NK-92 (cell line): ENCODE measurements around the gene RPL22.
"Not testable (repeated sequence)": the region's sequence is repeated elsewhere in the genome, so short reads cannot be mapped to it uniquely, and the experiment has no call there.

Experiments
- DNase-seq: peaks from one replicate; lab custom pipeline; 2025; ENCODE audit not compliant: unreplicated experiment; lab: John Stamatoyannopoulos, UW

RPL22 gene

DNA sequence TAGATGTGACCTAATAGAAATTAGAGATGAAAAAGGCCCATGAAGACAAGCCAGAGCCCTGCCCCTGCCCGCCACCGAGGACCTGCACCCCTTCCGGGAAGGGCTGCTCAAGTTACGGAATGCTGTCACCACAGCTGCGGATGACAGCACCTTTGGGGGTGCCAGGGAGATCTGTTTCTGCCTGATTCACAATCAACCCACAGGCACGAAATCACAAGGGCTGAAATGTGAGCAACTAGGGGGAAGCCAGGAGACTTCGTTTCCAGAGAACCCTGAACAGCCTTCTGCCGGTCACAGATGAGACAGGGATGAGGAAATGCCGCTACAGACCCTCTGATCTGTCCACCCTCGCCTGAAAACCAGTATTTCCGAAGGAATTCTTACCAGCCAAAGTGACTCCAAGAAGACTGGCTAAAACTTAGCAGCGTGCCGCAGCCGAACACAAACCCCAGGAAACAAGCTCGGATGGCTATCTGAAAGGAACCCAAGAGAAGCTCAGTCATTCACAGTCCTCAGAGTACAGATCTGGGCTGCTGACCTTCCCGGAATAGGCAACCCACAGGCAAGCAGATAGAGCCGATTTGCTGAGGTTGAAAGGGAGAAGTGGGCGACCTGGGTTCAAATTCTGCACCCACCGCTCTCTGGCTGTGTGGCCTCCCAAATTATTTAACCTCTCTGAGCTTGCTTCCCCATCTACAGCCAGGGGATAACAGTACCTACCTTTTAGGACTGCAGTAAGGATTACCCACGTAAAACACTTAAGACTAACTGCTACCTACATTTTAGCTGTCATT is 35.3 kb upstream of the RPL22 start:
- DNase-seq, result no peak

DNA sequence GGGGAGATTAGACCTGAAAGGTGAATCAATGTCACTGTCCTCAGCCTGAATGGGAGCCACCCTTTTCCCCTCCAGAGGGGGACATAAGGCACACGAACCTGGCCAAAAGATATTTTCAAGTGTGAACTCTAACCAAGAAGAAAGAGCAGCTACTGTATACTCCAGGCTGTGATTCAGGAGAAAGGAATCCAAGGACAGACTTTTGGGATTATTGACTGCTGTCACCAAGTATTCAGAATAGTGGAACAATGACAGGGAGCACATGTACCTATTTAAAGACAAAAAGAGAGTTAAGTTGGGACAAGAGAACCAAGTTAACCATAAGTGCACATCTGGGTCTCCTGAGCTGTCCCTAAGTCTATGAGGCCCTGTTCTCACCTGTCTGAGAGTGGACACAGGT is 34.0 kb upstream of the RPL22 start:
- DNase-seq, result no peak

DNA sequence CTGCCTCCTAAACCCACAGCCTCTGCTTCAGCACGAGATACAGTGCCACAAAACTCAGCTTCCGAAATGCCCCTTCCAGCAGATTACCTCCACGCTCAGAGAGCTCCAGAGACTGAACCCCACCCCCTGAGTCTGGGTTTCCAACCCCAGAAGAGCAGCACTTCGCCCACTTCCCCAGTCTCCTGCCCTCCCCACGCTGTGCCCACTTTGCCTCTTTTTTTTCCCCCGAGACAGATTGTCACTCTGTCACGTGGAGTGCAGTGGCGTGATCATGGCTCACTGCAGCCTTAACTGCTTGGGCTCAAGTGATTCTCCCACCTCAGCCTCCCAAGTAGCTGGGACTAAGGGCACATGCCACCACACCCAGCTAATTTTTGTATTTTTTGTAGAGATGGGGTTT is 26.3 kb upstream of the RPL22 start:
- no peak for DNase-seq

DNA sequence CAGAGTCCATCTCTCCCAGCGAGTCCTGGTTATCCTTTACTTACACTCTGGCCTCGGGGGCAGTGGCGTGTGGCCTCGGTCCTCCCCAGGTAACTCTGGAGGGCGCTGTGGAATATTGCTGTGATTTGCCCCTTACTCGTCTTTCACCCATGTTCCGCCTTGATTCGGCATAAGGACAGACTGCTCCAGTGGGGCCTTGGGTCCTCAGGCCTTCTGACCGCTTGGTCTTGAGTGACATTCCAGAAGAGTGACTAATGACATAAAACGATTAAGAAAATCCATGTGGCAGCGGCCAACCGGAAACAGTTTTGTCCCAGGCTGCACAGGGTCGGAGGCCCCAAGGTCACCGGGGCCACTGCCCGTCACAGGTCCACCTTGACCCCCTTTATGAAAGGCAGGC is 25.3 kb upstream of the RPL22 start:
- DNase-seq, result no peak

DNA sequence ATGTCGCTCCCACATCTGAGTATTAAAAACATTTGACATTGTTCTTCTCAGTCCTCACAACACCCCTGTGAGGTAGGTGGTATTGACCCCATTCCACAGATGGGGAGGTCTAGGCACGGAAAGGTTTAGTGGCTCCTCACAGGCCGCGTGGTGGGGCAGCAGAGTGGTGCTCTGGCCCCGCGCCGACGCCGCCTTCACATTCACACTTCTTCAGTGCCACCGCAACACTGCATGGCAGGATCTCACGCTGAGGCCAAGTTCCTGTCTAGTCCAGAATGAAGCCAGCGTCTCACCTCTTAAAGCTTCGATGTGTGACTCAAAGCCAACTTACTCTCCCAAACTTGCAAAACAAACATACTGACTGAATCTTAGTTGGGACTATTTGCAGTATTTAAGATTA is 24.2 kb upstream of the RPL22 start:
- no peak for DNase-seq

DNA sequence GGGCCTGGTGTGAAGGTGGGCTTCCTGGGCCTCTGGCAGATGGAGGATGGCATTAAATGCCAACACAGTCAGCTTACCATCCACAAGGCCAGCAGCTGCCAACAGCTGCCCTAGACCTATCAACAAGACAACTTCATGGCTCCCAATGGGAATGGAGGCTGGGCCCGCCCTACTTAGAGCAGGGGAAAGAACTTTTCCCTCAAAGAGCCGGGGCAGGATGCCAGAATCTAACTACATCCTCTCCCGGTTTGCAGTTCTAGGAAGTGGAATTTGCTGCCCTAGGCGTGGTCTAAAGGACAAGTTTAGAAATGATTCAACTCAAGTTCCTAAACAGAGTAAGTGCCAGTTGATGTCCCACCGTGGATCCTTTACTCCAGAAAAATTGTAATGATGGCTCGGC is 23.2 kb upstream of the RPL22 start:
- DNase-seq, result no peak

DNA sequence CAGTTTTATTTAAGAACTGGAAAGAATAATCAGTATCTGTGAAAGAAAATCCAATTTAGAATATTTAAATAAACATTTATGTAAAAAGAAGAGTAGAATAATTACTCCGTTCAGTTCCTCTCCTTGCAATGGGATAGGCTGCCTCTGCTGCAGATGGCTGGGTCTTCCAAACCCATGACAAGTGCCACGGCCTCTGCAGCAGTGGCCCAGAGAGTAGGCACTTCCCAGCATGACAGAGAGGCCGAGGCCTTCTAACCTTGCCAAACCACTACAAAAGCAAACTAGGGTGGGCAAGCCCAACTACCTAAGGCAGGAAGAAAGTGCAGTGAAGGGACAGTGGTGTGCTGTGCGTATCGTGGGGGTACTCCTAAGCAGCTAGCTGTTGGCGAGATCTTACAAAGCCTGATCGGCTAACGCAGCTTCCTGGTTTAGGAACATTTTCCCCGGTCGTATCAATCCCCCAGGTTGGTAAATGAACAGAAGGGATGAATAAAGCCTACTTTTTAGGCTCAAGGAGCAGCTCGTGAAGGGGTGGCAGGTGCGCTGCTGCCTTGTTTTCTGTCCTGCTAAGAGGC is 21.9 kb upstream of the RPL22 start:
- no peak for DNase-seq

DNA sequence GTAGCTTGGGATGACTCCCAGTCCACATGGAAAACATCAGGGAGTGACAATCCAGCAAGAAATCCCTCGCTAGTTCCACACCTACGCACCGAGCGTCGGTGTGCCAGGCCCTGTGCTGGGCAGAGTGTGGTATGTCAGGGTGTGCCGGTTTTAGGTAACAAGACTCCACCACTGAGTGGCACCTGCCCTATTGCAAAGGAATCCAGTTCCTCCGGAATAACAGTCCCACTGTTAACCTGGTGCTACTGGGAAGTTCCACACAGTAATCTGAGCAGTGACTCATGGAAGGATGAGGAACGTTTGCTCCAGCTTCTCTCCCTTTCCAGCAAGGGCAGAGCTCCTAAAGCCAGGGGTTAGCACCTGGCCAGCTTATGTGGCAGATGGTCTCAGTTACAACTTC is 20.8 kb upstream of the RPL22 start:
- no peak for DNase-seq

DNA sequence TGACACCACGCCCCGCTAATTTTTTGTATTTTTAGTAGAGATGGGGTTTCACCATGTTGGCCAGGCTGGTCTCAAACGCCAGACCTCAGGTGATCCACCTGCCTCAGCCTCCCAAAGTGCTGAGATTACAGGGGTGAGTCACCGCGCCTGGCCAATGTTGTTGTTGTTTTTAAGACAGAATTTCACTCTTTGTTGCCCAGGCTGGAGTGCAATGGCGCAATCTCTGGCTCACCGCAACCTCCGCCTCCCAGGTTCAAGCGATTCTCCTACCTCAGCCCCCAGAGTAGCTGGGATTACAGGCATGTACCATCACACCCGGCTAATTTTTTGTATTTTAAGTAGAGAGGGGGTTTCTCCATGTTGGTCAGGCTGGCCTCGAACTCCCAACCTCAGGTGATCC is 20.2 kb upstream of the RPL22 start:
- DNase-seq, result not testable (repeated sequence)

DNA sequence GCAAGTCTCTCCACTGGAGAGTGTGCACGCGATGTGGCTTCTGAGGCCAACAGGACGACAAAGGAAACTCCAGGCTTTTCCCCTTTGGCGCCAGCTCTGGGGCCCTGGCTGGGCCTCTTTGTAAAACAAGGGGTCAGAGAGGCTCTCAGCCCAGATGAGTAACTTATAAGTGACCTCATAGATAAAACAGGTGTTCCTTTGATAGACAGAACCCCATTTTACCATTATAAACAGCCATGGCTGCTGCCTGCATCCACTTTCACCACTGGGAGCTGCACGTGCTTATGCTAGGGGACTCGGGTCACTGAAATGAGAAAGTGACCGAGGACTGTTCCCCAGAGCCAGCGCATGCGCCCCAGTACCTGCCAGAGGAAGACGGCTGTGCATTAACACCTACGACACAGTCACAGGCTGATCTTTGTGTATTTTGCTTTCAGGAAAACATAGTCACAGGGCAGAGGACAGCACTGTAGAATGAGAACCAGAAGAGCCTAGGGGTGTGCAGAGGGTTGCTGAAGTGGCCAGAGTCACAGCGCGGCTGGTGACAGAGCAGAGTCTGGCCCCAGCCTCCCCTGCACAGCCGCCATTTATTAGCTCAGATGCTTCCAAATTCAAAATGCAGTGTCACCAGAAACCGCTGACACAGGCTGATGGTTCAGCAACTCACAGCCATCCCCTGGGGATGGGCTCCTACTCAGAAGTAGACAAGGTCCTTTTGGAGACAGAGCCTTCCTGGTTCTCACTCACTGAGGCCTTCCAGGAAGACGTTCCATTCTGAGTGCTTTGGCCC is 19.2 kb upstream of the RPL22 start:
- no peak for DNase-seq

DNA sequence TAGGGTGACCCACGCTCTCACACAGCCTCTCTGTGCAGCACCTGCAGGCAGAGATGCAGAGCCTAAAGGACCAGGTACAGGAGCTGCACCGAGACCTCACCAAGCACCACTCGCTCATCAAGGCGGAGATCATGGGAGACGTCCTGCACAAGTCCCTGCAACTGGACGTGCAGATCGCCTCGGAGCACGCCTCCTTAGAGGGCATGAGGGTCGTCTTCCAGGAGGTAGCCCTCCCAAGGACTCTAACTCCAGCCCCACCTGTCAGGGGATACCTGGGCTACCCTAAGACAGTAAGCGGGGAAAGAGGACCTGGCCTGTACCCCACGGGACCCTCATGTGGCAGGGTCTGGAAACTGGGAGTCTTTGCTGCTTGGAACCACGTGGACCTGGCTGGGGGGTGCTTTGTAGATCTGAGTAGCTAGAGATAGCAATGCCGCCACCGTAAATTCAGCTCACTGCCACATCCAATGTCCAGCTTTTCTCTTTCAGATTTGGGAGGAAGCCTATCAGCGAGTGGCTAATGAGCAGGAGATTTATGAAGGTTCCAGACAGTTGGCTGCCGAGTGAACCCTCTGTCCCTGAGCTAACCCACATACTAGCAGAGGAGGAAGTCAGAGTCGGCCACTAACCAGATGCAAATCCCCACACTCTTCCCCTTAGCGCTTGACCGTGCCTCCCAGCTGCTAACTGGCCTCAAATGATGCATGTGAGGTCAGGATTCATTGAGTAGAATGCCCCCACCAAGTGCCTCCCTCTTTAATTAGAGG is 13.0 kb upstream of the RPL22 start:
- no peak for DNase-seq

DNA sequence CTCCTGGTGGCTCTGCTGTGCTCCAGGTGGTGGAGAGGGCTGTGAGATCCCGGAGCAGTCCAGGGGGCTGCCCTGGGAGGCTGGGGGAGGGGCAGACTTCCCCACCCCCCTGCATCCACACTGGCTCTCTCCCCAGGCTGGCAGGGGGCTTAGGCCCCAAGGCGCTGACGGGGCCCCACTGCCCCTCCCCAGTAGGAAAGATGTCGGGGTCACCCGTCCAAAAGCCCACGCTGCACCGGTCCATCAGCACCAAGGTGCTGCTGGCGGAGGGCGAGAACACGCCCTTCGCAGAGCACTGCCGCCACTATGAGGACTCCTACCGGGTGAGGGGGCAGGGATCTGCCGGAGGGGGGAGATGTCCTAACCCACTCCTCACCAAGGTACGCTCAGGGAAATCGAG is 12.3 kb upstream of the RPL22 start:
- no peak for DNase-seq

DNA sequence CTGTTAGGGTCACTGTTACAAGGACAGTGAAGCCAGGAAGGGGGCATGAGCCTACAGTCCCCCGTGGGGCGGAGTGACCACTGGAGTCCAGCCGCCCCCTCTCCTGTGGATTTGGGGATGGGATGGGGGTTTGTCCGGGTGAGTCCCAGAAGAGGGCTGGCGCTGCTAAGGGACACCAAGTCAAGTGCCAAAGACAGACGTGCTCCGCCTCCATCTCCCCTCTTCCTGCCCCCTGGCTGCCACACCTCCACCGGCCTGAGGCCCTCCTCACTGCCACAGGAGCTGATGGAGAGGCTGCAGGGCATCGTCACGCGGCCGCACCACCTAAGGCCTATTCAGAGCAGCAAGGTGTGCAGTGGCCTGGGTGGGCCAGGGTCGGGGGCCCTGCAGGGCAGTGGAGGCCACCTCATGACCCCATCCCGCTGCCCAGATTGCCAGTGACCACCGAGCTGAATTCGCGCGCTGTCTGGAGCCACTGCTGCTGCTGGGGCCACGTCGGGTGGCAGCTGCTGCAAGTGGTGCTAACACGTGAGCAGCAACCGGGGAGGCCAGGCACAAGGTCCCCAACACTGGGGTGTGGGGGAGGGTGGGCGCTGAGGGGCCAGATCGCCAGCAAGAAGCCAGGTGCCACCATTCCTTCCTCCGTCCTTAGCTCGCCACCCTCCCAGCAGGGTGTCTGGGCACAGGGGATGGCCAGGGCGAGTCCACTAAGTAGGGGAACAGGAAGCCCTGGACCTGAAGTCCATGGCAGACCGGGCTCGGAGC is 11.4 kb upstream of the RPL22 start:
- no peak for DNase-seq

DNA sequence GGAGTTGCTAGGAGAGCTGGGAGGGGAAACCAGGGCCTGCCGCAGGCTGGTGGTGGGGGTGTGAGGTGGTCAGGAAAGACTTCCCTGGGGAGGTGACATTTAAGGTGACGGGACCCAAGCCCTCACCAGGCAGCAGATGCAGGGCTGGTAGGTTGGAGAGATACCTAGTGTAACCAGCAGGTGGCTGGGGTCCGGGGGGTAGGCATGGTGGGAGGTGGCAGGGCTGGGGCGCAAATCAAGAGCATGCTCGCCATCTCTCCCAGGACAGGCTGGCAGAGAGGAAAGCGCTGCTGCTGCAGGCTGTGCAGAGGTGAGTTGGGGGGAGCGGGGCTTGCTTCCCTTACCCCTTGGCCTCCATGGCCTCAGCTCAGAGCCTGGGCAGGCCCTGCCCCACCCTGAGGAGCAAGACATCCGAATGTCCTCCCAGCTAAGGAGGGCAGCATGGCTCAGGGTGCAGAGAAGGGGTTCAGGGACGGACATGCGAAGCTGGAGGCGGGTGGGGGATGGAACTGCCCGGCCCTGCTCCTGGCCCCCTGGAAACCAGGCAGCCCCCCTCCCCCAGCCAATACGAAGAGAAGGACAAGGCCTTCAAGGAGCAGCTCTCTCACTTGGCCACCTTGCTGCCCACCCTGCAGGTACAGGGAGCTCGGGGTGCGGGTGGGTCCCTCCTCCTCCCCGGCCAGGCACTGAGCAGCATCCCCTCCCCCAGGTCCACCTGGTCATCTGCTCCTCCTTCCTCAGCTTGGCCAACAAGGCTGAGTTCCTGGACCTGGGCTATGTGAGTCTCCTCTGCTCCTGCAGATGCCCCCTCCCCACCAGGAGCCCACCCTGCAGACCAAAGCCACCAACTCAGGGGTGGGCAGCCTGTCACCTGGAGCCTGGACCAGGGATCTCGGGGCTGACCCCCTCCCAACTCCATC is 10.5 kb upstream of the RPL22 start:
- no peak for DNase-seq

DNA sequence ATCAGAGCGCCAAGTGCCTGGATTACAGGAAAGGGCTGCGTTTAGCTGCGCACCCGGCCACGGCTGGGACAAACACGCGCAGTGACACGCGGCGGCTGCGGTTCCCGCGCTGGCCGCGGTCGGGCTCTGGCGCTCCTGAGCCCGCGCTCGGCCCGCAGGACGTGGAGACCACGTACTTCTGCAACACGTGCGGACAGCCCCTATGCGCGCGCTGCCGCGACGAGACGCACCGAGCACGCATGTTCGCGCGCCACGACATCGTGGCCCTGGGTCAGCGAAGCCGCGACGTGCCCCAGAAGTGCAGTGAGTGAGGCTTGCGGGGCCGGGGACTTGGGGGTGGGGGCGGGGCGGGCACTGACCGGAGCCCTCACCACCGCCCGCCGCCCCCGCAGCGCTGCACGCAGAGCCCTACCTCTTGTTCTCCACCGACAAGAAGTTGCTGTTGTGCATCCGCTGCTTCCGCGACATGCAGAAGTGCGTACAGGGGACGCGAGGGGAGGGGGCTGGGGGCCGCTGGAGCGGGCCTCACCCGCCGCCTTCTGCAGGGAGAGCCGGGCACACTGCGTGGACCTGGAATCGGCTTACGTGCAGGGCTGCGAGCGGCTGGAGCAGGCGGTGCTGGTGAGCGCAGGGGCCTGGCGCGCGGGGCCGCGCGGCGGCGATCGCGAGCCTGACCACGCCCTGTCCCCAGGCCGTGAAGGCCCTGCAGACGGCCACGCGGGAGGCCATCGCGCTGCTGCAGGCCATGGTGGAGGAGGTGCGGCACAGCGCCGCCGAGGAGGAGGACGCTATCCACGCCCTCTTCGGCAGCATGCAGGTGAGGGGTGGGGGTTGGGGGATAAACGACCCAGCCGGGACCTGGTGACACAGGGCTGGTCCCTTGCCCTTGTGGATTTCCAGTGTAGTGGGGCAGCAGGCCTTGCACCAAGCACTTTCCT is 9.6 kb upstream of the RPL22 start:
- no peak for DNase-seq

DNA sequence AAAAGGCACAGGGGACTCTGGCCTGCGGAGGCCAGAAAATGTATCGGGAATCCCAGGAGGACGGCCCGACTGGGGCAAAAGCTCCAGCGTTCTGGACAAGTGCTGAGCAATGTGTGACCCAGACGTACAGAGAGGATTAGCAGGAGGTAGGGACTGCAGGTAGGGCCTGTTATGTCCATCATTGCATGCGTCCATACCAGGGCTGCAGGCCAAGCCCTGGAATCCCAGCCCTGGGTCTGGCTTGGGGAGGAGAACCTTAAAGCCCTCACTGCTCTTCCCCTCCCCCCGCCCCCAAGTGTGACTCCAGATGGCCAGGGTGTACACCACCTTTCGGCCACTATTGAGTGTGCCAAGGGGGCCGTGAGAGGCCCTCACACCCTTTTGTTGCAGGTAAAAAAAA is 8.5 kb upstream of the RPL22 start:
- DNase-seq, result no peak

DNA sequence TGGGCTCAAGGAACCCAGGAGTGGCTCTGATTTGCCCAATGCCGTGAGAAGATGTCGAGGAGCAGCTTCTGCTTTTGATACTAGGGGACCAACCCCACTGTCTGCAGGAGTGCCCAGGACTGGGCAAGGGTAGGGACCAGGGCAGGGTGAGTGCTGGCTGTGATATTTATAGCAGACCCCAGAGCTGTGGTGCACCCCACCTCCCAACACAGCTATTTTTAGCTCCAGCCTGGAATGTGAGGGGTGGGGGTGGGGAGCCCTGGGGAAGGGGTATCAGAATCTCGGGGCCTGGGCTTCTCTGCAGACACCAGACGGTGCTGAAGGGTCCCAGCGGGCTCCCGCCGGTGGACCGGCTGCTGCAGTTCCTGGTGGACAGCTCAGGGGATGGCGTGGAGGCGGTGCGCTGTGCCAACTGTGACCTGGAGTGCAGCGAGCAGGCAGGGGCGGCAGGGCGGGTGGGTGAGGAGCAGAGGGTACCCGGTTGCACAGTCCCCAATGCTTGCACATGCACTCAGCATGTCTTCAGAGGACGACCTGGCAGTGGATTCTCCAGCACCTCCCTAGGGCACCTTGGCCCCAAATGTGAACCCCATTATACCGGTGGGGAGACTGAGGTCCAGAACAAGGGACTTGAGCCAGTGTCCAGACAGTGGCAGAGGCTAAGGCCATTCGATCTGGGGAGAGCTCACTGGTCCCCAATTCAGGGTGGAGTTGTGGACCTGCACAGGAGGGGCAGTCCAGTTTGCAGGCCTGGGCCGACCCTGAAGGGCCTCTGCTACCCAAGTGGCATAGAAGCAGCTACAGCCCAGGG is 7.9 kb upstream of the RPL22 start:
- DNase-seq, result no peak

DNA sequence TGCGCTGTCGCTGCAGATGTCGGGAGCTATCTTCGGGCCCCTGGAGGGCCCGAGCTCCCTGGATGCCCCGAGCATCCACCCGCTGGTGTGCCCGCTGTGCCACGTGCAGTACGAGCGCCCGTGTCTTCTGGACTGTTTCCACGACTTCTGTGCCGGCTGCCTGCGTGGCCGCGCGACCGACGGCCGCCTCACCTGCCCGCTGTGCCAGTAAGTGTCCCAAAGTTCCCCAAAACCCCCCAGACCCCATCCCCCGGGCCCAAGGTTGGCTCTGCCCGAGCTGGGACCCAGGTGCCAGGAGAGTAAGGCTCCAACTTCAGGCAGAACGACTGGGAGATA is 7.1 kb upstream of the RPL22 start:
- no peak for DNase-seq
